Stimulated activated CD8-positive, alpha-beta memory T cell treated with anti-CD3 and anti-CD28 coated beads, Interleukin-12 subunit alpha, Interleukin-12 subunit beta, amount 100 ng/mL, for 1 hour (primary cell): ENCODE measurements around the gene NRXN3.

ENCODE experiments used
- DNase-seq: peaks from one replicate; pipeline ENCODE4 v3.0.0-alpha.2; 2020; ENCODE audit warnings: low read depth

Gene NRXN3

DNA sequence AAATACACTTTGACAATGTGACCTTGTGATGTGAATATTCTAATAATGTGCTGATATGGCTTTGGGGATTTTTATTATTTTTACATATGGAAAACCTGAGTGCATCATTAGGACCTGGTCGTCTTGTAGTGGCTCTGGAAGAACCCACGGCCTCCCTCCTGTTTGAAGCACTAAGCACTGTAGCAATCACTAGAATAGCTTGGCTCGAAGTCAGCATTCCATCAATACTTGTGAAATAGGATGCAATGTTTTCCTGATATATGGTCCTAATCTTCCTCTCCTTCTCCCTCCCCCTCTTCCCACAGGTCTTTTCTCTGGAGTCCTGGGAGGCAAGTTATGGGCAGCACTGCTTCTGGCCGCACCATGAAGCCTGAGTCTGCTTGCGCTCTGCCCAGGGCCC, 71.9 kb downstream of the NRXN3 start:
- no peak for DNase-seq

DNA sequence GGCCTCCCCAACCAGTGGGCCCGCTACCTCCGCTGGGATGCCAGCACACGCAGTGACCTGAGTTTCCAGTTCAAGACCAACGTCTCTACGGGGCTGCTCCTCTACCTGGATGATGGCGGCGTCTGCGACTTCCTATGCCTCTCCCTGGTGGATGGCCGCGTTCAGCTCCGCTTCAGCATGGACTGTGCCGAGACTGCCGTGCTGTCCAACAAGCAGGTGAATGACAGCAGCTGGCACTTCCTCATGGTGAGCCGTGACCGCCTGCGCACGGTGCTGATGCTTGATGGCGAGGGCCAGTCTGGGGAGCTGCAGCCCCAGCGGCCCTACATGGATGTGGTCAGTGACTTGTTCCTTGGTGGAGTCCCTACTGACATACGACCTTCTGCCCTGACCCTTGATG, 73.0 kb downstream of the NRXN3 start:
- DNase-seq, result no peak

DNA sequence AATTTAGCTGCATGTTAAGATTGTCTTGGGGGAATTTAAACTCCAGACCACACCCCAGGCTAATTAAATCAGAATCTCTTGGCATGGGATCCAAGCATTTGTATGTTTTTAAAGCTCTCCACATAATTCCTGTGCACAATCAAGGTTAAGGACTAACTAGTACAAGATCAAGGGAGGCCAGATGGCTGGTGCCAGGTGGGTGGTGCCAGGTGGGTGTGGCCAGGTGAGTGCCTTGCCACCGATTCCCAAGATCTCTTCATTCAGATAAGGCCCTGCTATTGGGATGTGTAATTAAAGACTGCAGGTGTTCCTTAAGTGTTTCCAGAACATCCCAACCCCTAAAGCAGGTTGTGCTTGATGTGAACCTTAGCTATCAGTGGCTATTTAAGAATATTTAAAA, 75.1 kb downstream of the NRXN3 start:
- no peak for DNase-seq

DNA sequence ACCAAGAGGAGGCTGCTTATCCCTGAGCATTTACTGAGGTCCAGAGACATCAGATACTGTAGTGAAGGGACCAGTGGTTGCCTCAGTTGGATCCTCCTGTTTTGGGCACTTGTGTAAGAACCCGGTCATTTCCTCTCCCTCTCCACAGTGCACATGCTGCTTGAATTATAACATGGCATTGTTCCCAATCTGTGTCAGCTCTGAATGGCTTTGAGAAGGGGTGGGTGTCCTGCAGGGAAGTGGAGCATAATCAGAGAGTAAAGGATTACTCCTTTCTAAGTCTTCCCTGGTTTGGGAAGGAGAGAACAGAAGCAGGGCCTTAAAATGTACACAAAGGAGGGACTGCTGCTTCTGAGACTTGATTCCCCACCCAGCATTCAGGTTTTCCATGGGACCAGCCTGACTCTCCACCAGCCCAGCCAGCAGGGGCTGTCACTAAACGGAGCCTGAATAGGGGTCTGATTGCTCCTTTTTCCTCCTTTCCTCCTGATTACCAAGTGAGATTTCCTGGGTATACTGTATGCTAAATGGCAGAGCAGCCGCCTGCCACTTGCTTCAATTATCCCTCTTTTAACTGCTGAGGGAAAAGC, 78.4 kb downstream of the NRXN3 start:
- DNase-seq, result no peak

DNA sequence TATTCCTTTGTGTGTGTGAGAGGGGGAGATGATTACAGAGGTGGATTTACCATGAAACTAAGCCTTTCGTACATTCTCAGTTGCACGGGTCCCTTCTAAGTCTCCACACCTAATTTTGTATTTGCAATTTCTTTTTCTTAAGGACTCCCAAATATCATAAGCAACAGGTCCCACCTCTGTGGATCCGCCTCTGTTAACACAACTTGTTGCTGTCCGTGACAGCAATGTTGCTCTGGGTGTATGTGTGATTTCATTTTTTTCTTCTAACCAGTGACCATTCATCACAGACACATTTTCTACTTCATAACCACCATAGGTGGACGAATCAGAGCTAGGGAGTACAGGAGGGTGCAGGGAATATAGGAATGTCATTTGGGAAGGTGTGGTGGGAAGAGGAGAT, 81.1 kb downstream of the NRXN3 start:
- no peak for DNase-seq

DNA sequence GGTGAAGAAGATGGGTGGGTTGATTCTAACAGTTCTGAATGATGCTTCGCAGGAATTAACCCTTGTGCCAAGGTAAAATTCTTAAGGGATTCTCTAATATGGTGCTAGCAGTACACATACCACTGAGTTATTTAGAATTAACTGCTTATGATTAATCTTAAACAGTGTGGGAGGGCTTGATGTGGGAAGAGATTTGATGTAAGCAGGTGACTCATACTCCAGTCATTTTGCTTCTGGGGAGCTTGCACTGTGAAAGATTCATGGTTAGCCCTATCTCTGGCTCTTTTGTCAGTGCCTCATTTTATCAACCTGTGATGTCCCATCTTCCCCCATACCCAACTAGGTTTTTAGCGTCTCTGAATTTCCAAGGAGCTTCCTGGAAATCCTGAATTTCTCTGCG, 83.8 kb downstream of the NRXN3 start:
- no peak for DNase-seq

DNA sequence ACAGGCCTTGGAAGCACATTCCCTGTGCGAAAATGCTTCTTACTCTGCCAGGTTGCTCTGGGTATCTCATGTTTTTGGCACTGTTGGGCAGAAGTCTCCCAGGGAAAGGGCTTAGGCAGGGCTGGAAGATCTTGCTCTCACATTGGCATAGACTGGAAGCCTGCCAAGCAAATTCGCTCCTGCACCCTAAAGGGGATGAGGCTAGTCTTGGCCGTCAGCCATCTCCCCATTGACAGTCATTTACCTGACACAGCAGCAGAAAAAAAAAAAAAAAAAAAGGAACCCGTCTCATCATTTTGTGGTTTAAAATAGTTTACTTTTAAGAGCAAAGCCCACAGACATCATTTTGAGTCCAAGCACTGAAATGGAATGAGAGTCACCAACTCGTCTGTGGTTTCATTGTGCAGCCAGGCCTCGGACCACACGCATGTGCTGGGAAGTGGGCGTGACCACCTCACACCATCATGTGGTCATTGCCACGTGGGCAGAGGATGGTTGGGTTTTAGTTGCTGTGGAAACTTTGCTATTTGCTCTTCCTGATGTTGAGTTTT, 84.8 kb downstream of the NRXN3 start:
- no peak for DNase-seq

DNA sequence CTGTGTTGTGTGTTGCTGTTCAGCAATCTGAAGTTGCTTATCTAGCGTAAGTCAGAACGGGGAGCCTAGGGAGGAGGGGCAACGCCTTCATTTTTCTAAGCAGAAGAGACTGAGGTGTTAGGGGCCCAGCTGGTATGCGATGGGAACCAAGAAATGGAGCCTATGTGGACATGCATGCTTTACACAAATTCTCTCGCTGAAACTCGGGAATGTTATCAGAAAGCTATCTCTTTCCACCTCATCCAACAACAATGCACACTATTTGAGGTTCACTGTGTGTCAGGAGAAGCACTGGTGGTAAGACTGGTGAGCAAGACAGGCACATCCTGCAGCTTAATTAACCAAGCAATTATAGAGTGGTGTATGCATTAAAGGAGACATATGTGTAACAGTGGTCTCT, 89.7 kb downstream of the NRXN3 start:
- DNase-seq, result no peak

DNA sequence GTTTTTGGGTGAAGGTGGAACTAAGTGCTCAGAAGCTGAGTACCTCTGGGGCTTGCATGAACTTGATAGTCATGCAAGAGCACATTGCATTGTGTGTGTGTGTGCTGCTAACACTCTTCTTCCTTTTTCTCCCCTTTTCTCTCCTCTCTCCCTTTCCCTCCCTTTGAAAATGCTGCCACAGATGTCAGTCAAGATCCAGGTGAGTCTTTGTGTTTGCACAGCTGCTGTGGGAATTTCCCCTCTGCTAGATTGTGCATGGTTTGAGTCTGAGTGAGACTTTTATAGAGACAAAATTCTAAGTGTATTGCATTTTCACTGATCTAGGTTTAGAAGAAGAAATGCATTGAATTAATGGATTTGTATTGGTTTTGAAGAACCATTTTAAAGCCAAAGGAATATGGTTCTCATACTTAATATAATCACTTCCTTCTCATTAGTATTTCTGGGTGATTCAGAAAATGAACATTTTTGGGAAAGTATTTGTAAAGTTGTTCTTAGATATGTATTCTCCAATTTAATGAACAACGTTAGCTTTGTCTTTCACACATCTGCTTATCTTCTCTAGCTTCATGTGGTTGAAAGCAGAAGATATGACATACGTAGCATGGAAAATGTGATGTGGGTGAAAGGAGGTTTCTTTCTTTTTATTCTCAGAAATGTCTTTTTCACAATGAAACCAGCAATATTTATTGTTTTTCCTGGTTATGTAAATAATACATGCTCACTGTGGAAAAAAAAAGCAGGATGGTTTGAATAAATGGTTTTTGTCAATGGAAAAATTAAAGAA, 108.5 kb downstream of the NRXN3 start:
- no peak for DNase-seq

DNA sequence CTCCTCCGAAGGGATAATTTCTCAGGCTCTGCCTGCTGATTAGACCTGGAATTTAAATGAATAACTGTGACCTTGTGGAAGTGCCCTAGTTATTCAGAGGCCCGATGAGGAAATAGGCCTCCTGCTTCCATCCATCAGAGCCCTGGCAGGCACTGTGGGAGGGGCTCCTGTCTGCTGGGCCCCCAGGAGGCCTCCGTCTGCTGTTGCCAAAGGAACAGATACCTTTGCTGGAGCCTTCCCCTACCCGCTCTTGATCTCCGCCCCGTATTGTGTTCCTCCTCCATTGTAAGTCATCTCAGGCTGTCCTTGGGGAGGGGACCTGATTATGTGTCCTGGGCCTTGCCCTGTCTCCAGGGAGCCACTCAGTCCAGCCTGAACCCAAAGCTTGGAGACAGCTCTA, 112.3 kb downstream of the NRXN3 start:
- no peak for DNase-seq

DNA sequence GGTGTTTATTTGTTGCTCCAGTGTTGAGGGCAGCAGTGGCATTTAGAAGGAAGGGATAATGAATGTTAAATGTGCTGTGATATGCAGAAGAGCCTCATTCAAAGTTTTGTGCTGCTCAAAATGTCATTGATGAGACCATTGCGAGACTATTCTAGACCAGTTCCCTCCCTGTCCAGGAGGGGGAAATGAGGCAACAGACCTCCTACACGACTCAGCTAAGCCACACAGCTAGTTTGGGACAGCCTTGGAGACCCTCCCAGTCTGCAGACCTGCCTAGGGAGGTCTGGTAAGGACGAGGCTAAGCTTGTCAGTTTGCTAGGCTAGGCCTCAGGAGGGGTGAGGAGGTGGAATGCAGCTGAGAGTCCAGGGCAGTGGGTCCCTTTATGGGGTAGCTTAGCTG, 116.0 kb downstream of the NRXN3 start:
- no peak for DNase-seq

DNA sequence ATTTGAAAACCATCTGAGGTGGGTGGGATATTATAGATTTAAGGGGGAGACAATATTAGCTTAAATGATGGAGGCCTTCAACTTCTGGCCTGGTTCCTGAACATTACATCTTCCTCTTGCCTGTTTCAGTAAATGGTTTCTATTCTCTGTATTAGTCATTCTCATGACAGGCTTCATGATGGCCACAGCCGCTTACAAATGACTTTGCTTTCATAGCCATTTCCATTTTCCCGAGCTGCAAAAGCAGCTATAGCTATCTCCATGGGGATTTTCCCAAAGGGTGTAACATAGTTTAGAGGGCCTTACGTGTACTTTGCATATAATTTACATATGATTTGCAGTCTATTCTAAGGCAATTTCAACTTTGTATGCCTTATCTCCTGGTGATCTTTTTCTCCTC, 121.8 kb downstream of the NRXN3 start:
- DNase-seq, result no peak

DNA sequence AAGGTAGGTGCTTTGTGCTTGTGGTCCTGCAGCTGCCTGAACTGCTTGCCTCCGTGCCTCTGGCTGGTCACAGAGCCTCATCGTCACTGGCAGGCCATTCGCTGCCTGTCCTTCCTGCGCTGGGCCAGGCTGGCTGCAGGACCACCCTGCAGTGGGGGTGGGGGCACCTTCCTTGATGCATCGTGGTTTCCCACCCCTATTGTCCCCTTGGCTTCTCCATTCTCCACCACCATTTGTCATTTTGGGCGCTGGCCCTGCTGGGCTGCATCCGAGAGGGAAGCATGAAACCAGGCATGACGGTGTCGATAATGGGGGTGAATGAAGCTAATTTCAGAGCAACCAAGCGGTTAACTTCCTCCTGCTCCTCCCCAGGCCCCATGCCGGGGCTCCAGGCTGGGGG, 127.7 kb downstream of the NRXN3 start:
- DNase-seq, result no peak

DNA sequence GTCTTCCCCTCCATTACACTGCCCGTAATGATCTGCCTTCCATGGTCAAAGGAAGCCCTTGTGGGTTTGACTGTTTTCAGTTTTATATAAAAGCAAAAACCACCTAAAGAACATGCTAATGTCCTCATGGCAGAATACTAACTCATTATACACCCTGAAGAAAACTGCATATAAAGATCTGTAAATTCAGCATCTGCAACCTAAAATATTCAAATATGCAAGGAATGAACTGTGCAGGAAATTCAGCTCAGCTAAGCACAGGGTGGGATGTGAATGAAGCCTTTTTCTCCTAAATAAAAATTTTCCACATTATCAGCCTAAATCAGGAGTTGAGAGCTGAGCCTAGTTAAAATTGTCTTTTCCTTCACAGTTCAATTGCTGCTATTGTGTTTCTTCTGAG, 128.1 kb downstream of the NRXN3 start:
- no peak for DNase-seq

DNA sequence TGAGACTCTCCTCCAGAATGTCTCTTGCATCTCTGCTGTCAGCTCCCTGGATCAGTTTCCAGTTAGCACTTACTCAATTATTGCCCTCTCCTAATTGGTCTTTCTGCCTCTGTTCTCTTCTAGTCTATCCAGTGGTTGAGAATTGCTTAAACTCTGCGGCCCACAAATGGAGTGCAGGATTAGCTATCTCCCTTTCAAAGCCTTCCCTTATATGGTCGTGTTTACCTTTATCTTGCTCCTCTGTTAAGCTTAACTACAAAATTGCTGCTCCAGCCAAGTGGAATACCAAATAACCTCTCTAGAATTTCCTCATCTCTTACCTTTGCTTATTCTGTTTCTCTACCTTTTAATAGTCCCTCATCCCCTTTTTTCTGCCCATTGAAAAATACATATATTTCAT, 132.7 kb downstream of the NRXN3 start:
- DNase-seq, result no peak

DNA sequence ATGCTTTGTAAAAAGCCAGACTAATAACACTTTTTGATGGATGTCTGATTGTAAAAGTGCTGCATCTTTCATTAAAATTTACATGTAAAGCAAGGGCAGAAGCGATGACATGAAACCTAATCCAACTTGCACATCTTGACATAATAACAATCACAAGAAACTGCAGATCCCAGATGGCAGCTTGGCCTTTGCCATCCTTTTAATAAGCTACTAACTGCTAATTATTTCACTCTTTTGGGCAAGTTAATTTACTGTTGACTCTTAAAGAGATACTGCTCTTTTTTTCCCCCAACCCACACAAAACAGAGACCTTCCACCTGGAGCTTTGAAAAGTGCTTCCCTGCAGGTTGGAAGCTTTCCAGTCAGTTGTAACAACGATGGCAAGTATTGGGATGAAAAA, 137.5 kb downstream of the NRXN3 start:
- DNase-seq, result no peak

DNA sequence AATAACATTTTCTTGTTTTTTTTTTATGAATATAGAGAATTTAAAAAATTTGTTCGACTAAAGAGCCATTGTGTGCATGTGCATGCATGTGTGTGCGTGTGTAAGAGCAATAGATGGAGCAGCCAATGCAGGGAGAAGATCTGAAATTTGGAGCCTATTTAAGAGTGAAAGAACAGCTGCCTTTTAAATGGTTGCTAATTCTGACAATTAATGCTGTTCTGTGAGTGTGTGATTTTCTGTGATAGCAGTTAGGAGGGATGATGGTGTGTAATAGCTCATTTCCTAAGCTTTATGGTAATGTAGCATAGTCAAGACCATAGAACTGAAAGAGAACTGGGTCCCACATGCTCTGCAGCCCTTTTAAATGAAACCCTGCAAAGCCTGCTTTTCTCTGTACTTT, 137.9 kb downstream of the NRXN3 start:
- DNase-seq, result no peak

DNA sequence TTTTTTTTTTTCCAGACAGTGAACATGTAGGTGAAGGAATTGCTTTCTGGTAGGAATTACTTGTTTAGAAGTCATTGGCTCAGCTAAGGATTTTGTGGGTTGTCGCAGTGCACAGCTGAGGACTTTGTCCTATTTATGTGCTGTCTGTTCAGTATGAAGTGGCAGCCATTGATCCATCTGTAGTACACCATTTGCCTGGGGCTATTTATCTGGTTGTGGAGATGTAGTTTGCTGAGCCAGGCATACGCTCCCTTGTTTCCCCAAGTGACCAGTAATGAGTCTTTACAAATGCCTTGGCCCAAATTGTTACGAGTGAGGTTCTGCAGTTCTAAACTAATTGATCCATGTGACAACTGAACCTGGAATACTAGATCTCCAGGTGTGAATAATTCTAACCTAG, 140.1 kb downstream of the NRXN3 start:
- DNase-seq, result no peak

DNA sequence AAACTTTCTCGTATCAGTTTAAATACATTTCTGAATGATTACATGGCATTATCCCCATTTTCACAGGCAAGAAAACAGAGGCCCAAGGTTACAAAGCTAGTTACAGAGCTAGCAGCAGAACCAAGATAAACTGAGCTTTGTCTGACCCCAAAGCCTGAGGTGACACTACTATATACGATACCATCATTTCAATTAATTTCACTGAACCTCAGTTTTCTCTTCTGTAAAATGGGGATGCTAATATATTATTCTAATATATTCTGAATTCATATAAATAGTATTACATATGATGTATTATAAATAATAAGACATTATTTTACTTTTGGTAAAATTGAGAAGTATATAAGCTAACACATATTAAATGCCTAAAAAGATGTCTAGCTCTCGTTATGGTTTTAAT, 143.3 kb downstream of the NRXN3 start:
- no peak for DNase-seq

DNA sequence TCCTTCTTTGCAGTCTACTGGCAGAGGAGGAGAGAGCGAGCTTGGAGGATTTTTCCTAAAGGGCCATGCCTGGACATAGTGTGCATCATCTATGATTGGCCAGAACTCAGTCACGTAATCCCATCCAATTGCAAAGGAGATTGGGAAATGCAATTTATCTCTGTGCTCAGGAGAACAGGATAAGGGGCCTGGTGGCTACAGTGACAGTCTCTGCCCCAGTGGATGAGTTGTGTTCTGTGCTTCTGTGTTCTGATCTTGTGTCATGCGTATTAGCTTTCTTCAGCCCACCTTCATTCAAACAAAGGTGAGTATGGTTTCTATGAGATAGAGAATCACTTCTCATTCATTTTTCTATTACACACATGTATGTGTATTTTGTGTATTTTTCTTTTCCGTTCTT, 144.3 kb downstream of the NRXN3 start:
- DNase-seq, result no peak

DNA sequence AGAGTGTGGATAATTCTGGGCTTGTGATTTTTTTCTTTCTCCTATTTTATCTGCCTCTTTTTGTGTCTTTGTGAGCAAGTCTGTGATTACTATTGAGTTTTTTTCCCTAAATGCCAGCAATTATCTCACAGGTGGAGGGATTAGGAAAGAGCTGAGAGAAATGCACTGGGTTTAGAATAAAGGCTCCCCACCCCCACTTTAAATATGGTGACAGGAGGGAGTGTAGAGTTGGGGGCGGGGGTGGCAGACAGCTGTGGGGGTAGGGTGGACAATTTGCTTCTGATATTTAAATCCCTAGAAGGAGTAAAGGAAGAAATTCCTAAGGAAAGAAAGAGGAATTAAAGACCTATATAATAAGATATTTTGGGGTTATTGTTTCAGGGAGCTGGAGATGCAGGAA, 145.9 kb downstream of the NRXN3 start:
- DNase-seq, result no peak

DNA sequence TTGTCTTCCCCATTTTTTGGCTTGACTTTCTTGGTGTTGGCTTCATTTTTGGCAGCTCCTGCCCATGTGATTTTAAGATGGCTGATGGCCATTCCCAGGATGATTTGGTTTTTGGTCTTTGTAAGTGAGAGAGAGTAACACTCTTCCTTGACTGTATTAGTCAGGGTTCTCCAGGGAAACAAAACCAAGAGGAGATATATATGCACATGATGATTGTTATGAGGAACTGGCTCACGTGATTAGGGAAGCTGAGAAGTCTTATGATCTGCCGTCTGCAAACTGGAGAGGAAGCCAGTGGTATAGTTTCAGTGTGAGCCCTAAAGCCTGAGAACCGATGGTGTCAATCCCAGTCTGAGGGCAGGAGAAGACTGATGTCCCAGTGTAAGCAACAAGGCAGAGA, 146.6 kb downstream of the NRXN3 start:
- DNase-seq, result no peak

DNA sequence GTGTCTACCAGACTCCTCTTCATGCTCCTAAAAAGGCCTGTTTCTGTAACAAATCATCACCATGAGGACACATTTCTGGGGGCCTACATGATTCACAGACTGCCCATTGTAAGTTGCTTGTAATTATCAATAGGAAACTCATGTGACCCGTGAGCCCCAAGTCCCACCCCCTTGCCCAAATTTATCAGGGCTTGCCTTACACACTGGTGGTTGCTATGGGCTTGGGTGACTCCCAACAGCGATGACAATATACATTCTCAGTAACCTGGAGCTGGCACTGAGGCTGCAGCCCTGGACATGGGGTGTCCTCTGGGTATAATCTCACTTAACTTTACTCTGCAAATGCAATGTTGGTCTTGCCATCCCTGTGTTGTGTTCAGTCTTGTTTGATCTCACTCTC, 149.2 kb downstream of the NRXN3 start:
- DNase-seq, result no peak
